ENCODE measurements around the gene SEC61B. TPM values are rescaled to one million over a fixed set of nuclear protein-coding genes. Genes with fewer than 3 reads are reported as not detected.

The SEC61B gene
- total and polyA plus RNA-seq, 2 donors (not counting 3 experiments of a cell fraction or from before 2014, with no cell fraction given) = 242 to 594 TPM

GRCh38 chr9:99235069-99235468 lies 13.0 kb downstream of the SEC61B start:
- no peaks in the 10 kb centered on the region for H3K9me1 ChIP-seq (replicated peaks; ENCODE audit: control insufficient read depth, extremely low read depth, insufficient read depth, low read length)
- no peak for FAIRE-seq
- dilution Hi-C loops (cut with MboI; ENCODE audit: extremely low pct_ligation_motif_present, low sequenced_read_pairs) = no loop called here
- no peaks in the 10 kb centered on the region for H3K79me2 ChIP-seq (ENCODE audit: control insufficient read depth, insufficient read depth, low read length)
- H3K4me3 ChIP-seq (replicated peaks in 1 of 3; ENCODE audit: insufficient read depth in 1 of 3, low read depth in 1 of 3, low read length in 3 of 3) = no peak overlapping the region
- CTCF ChIA-PET = no interaction called here
- no peak overlapping the region for H3K9ac ChIP-seq (replicated peaks; ENCODE audit: extremely low read depth, insufficient read depth, low read length)
- H3K9me3 ChIP-seq (replicated peaks; ENCODE audit: control insufficient read depth, insufficient read depth, low read length) = no peaks in the 10 kb centered on the region
- POLR2A ChIA-PET = interaction anchor here (2.7 kb wide), 1 partner anchor 13 kb away, joined by 9 read pairs; the partner anchor contains the start of genes ALG2 and SEC61B
- no peak overlapping the region for H2AFZ ChIP-seq (ENCODE audit: low read depth, low read length)
- no peaks in the 10 kb centered on the region for H3K4me1 ChIP-seq (ENCODE audit: control insufficient read depth, extremely low read depth, insufficient read depth, low read length)
- no peaks in the 10 kb centered on the region for H3K27me3 ChIP-seq (ENCODE audit: control insufficient read depth in 2 of 2, insufficient read depth in 2 of 2, low read length in 2 of 2)
- no peak overlapping the region for H3K4me2 ChIP-seq (ENCODE audit: insufficient read depth, low read length)
- intact Hi-C loops (cut with micrococcal nuclease) = no loop called here
- H4K20me1 ChIP-seq (replicated peaks; ENCODE audit: control insufficient read depth, extremely low read depth, insufficient read depth, low read length) = no peaks in the 10 kb centered on the region
- no peak for DNase-seq (ENCODE audit: low read depth, low spot score)
- H3K27ac ChIP-seq (ENCODE audit: insufficient read depth, low read depth, low read length) = no peak overlapping the region
- TF ChIP-seq MYC (IDR thresholded peaks at IDR 0.05; ENCODE audit: low read depth, low read length) (no peak), FOS (IDR thresholded peaks at IDR 0.05; ENCODE audit: borderline replicate concordance, insufficient read depth, low read length) (no peak), GATA2 (IDR thresholded peaks at IDR 0.05; ENCODE audit: insufficient read depth, insufficient read length, low read depth, low read length) (no peak), JUN (IDR thresholded peaks at IDR 0.05; ENCODE audit: borderline replicate concordance, insufficient read depth, insufficient read length, low read depth) (no peak), EZH2 (IDR thresholded peaks at IDR 0.05; ENCODE audit: borderline replicate concordance, low read depth, low read length, severe bottlenecking) (no peak)
- BruUV-seq (replicated peaks) = no TSS peak
- H3K36me3 ChIP-seq (ENCODE audit: control insufficient read depth in 2 of 2, extremely low read depth in 1 of 2, insufficient read depth in 2 of 2, low read length in 2 of 2) = peaks cover 3 to 10% of the 10 kb centered on the region in 2 experiments

- Histone ChIP-seq H3K36me3 (ENCODE audit: control insufficient read depth in 2 of 2, extremely low read depth in 1 of 2, insufficient read depth in 2 of 2, low read length in 2 of 2) (peaks cover 0 to under 1% of the 10 kb centered on the region in 2 experiments), H3K27me3 (ENCODE audit: control insufficient read depth in 2 of 2, insufficient read depth in 2 of 2, low read length in 2 of 2) (no peaks in the 10 kb centered on the region), H3K27ac (ENCODE audit: insufficient read depth, low read depth, low read length) (no peak overlapping the region), H3K9me3 (replicated peaks; ENCODE audit: control insufficient read depth, insufficient read depth, low read length) (no peaks in the 10 kb centered on the region), H4K20me1 (replicated peaks; ENCODE audit: control insufficient read depth, extremely low read depth, insufficient read depth, low read length) (no peaks in the 10 kb centered on the region), H3K9ac (replicated peaks; ENCODE audit: extremely low read depth, insufficient read depth, low read length) (no peak overlapping the region), H3K4me3 (replicated peaks in 1 of 3; ENCODE audit: insufficient read depth in 1 of 3, low read depth in 1 of 3, low read length in 3 of 3) (no peak overlapping the region), H3K79me2 (ENCODE audit: control insufficient read depth, insufficient read depth, low read length) (no peaks in the 10 kb centered on the region), H3K4me1 (ENCODE audit: control insufficient read depth, extremely low read depth, insufficient read depth, low read length) (no peaks in the 10 kb centered on the region), H3K4me2 (ENCODE audit: insufficient read depth, low read length) (no peak overlapping the region), H3K9me1 (replicated peaks; ENCODE audit: control insufficient read depth, extremely low read depth, insufficient read depth, low read length) (no peaks in the 10 kb centered on the region), H2AFZ (ENCODE audit: low read depth, low read length) (no peak overlapping the region)
- POLR2A ChIA-PET = no interaction called here
- TF ChIP-seq POLR2A (IDR thresholded peaks at IDR 0.05; ENCODE audit: low read depth, low read length) (no peak), MYC (IDR thresholded peaks at IDR 0.05; ENCODE audit: low read depth, low read length) (no peak), CTCF (IDR thresholded peaks at IDR 0.05; ENCODE audit: extremely low read depth in 1 of 2, insufficient read depth in 1 of 2, low read depth in 1 of 2, low read length in 2 of 2) (no peak), JUN (IDR thresholded peaks at IDR 0.05; ENCODE audit: borderline replicate concordance, insufficient read depth, insufficient read length, low read depth) (no peak), EZH2 (IDR thresholded peaks at IDR 0.05; ENCODE audit: borderline replicate concordance, low read depth, low read length, severe bottlenecking) (no peak), POLR2AphosphoS5 (IDR thresholded peaks at IDR 0.05; ENCODE audit: insufficient read depth, low read depth, low read length) (no peak), FOS (IDR thresholded peaks at IDR 0.05; ENCODE audit: borderline replicate concordance, insufficient read depth, low read length) (no peak), GATA2 (IDR thresholded peaks at IDR 0.05; ENCODE audit: insufficient read depth, insufficient read length, low read depth, low read length) (no peak)
- DNase-seq (ENCODE audit: low read depth, low spot score) (no peak), FAIRE-seq (no peak)
- intact Hi-C loops (cut with micrococcal nuclease) = no loop called here
- CTCF ChIA-PET = no interaction called here
- dilution Hi-C loops (cut with MboI; ENCODE audit: extremely low pct_ligation_motif_present, low sequenced_read_pairs) = no loop called here
- BruUV-seq (replicated peaks) = no TSS peak
Measured at GRCh38 chr9:99235926-99236634, 14.0 kb downstream of the SEC61B start.

All from endothelial cell of umbilical vein (primary cell).